Common myeloid progenitor, CD34-positive (primary cell): ENCODE results near the gene FBXL15.
A peak's percentile ranks its signal among the peaks of the same experiment; 100 is the strongest.

ENCODE experiments used
- CTCF ChIA-PET: fragments of 350-600 bp; sonication (Branson Sonifier 250); formaldehyde crosslinking; loops from one replicate; lab custom pipeline; 2021; ENCODE audit warnings: antibody characterized with exemption; lab: Charles Lee
- POLR2A ChIA-PET: fragments of 350-600 bp; sonication (Branson Sonifier 250); formaldehyde crosslinking; loops from one replicate; lab custom pipeline; 2021; ENCODE audit warnings: antibody characterized with exemption; lab: Charles Lee
- DNase-seq, 3 donors: peaks; one replicate each; pipeline versions ENCODE4 v3.0.0 to v3.0.0-alpha.2; 2013
- H3K27ac ChIP-seq, 2 experiments: 1 replicate in 1 of 2; 2 replicates in 1 of 2; pipeline ENCODE4 v1.7.0; 2013; ENCODE audit warnings: inconsistent platforms in 2 of 2, low read length in 2 of 2, mild to moderate bottlenecking in 2 of 2, low read depth in 1 of 2, moderate library complexity in 1 of 2; ENCODE audit not compliant: severe bottlenecking in 2 of 2, insufficient read depth in 1 of 2, poor library complexity in 1 of 2
- H3K27me3 ChIP-seq, 5 experiments: replicated peaks in 2 of 5; 1 replicate in 3 of 5; 2 replicates in 2 of 5; pipeline versions ENCODE4 v1.6.1 to v1.7.0; 2013; ENCODE audit warnings: low read length in 4 of 5, mild to moderate bottlenecking in 2 of 5, moderate library complexity in 2 of 5, inconsistent platforms in 1 of 5; ENCODE audit not compliant: insufficient read depth in 5 of 5, control insufficient read depth in 4 of 5
- H3K36me3 ChIP-seq, 4 experiments: 1 replicate in 2 of 4; 2 replicates in 2 of 4; pipeline versions ENCODE4 v1.6.1 to v1.7.0; 2013; ENCODE audit warnings: low read length in 3 of 4, control low read depth in 1 of 4, mild to moderate bottlenecking in 1 of 4; ENCODE audit not compliant: control insufficient read depth in 4 of 4, insufficient read depth in 4 of 4
- H3K4me1 ChIP-seq, 4 experiments: 1 replicate in 3 of 4; 2 replicates in 1 of 4; pipeline versions ENCODE4 v1.6.1 to v1.7.1; 2013; ENCODE audit warnings: low read length in 3 of 4, mild to moderate bottlenecking in 3 of 4, control low read depth in 1 of 4, inconsistent platforms in 1 of 4, moderate library complexity in 1 of 4; ENCODE audit not compliant: control insufficient read depth in 4 of 4, insufficient read depth in 4 of 4; ENCODE audit errors: control extremely low read depth in 1 of 4
- H3K4me3 ChIP-seq, 7 experiments: 1 replicate in 4 of 7; 2 replicates in 3 of 7; pipeline versions ENCODE4 v1.5.1 to v1.7.0; 2013; ENCODE audit warnings: mild to moderate bottlenecking in 7 of 7, low read length in 6 of 7, moderate library complexity in 6 of 7, inconsistent platforms in 2 of 7, low read depth in 2 of 7, control low read depth in 1 of 7; ENCODE audit not compliant: insufficient read depth in 4 of 7, control insufficient read depth in 1 of 7; ENCODE audit errors: extremely low read depth in 1 of 7
- H3K9me3 ChIP-seq, 5 experiments: 1 replicate in 4 of 5; 2 replicates in 1 of 5; pipeline versions ENCODE4 v1.6.1 to v1.7.1; 2013; ENCODE audit warnings: low read length in 4 of 5, mild to moderate bottlenecking in 2 of 5, inconsistent platforms in 1 of 5, low read depth in 1 of 5, moderate library complexity in 1 of 5; ENCODE audit not compliant: control insufficient read depth in 4 of 5, insufficient read depth in 2 of 5; ENCODE audit errors: control extremely low read depth in 1 of 5
- WGBS: methylation state at CpG from one replicate; pipeline ENCODE4 v1.1.5; 2013; ENCODE audit not compliant: insufficient coverage; 5-methylcytosine and 5-hydroxymethylcytosine counted together

Gene FBXL15

GRCh38 chr10:102450124-102450373 is 29.4 kb downstream of the FBXL15 start:
- peaks cover 6 to 33% (median 21%) of the 10 kb centered on the region in 4 experiments for H3K4me1 ChIP-seq
- POLR2A ChIA-PET, result interaction anchor here (0.8 to 1.8 kb wide), 8 partner anchors 10 to 134 kb away, joined by 3 to 12 read pairs (median 4); no protein-coding TSS in a partner anchor
- H3K4me3 ChIP-seq, result peak overlapping the region; percentile 75 to 98 (median 87)
- DNase-seq, result no peak
- CTCF ChIA-PET, result interaction anchor here (0.6 to 4.3 kb wide), 10 partner anchors 11 to 406 kb away, joined by 3 to 23 read pairs (median 5); partner anchors contain the start of gene FBXL15
- no peaks in the 10 kb centered on the region for H3K9me3 ChIP-seq
- peak overlapping the region; percentile 61 to 83 for H3K27ac ChIP-seq
- peaks cover 3 to 14% (median 10%) of the 10 kb centered on the region in 4 experiments for H3K36me3 ChIP-seq
- H3K27me3 ChIP-seq, result no peaks in the 10 kb centered on the region
- 0% methylated on average over 10 of the region's 11 CpGs for WGBS

GRCh38 chr10:102450374-102451104 is 29.9 kb downstream of the FBXL15 start:
- Histone ChIP-seq H3K9me3 (no peaks in the 10 kb centered on the region), H3K36me3 (peaks cover 6 to 19% (median 10%) of the 10 kb centered on the region in 4 experiments), H3K4me3 (peak overlapping the region; percentile 75 to 98 (median 87)), H3K4me1 (peaks cover 6 to 33% (median 21%) of the 10 kb centered on the region in 4 experiments), H3K27ac (peak overlapping the region; percentile 61 to 83), H3K27me3 (no peaks in the 10 kb centered on the region)
- CTCF ChIA-PET, result interaction anchor here (0.6 to 4.3 kb wide), 14 partner anchors 8 to 406 kb away, joined by 3 to 23 read pairs (median 5); partner anchors contain the start of gene FBXL15
- WGBS, result 0% methylated on average over 78 of the region's 104 CpGs
- POLR2A ChIA-PET, result interaction anchor here (0.8 to 1.8 kb wide), 10 partner anchors 10 to 134 kb away, joined by 3 to 12 read pairs (median 4); no protein-coding TSS in a partner anchor
- peak; percentile 88 to 94 (median 92) for DNase-seq

GRCh38 chr10:102451105-102451969 is 30.7 kb downstream of the FBXL15 start, which contains the start of gene C10orf95:
TSS of gene C10orf95 (minus strand) at chr10:102451543. CDS start at chr10:102451093, 450 bp downstream.
- peak within 1 kb of the TSS in 1 of 2 experiments; percentile 83 for H3K27ac ChIP-seq
- WGBS, result 29% methylated on average over 26 of the region's 28 CpGs
- H3K9me3 ChIP-seq, result no peaks in the 10 kb centered on the region
- no peak for DNase-seq
- ChIA-PET POLR2A (interaction anchor here (0.5 to 1.8 kb wide), 8 partner anchors 9 to 411 kb away, joined by 3 to 12 read pairs (median 3); no protein-coding TSS in a partner anchor), CTCF (interaction anchor here (0.9 to 4.3 kb wide), 13 partner anchors 9 to 146 kb away, joined by 3 to 23 read pairs (median 5); partner anchors contain the start of gene FBXL15)
- peak within 1 kb of the TSS; percentile 75 to 98 (median 87) for H3K4me3 ChIP-seq
- H3K36me3 ChIP-seq, result peaks cover 6 to 27% (median 13%) of the 10 kb centered on the region in 4 experiments
- no peaks in the 10 kb centered on the region for H3K27me3 ChIP-seq
- peaks cover 6 to 33% (median 21%) of the 10 kb centered on the region in 4 experiments for H3K4me1 ChIP-seq

GRCh38 chr10:102452672-102453340 is 32.2 kb downstream of the FBXL15 start:
- no peaks in the 10 kb centered on the region for H3K9me3 ChIP-seq
- H3K27me3 ChIP-seq, result no peaks in the 10 kb centered on the region
- H3K4me1 ChIP-seq, result peaks cover 6 to 33% (median 21%) of the 10 kb centered on the region in 4 experiments
- CTCF ChIA-PET, result interaction anchor here (0.6 to 2.0 kb wide), 6 partner anchors 10 to 49 kb away, joined by 3 to 8 read pairs (median 4); no protein-coding TSS in a partner anchor
- H3K36me3 ChIP-seq, result peaks cover 6 to 30% (median 16%) of the 10 kb centered on the region in 4 experiments
- WGBS, result 87% methylated on average over 3 of the region's 3 CpGs
- peak overlapping the region in 1 of 2 experiments; percentile 49 for H3K27ac ChIP-seq
- POLR2A ChIA-PET, result interaction anchor here (0.6 kb wide), 1 partner anchor 26 kb away, joined by 4 read pairs; no protein-coding TSS in a partner anchor
- no peak overlapping the region for H3K4me3 ChIP-seq
- peak in 2 of 3 donors; percentile 49 to 64 for DNase-seq

GRCh38 chr10:102453502-102453901 is 32.9 kb downstream of the FBXL15 start:
- H3K27ac ChIP-seq, result peak overlapping the region in 1 of 2 experiments; percentile 49
- WGBS, result 98% methylated on average over 4 of the region's 5 CpGs

More at GRCh38 chr10:102453502-102453901, 32.9 kb downstream of the FBXL15 start:
- Histone ChIP-seq H3K4me3 (no peak overlapping the region), H3K36me3 (peaks cover 6 to 30% (median 16%) of the 10 kb centered on the region in 4 experiments), H3K4me1 (peaks cover 6 to 33% (median 21%) of the 10 kb centered on the region in 4 experiments), H3K27me3 (no peaks in the 10 kb centered on the region), H3K9me3 (no peaks in the 10 kb centered on the region)
- no peak for DNase-seq
- ChIA-PET CTCF (interaction anchor here (1.2 to 1.3 kb wide), 2 partner anchors 20 to 40 kb away, joined by 3 to 4 read pairs; no protein-coding TSS in a partner anchor), POLR2A (interaction anchor here (0.6 kb wide), 1 partner anchor 26 kb away, joined by 4 read pairs; no protein-coding TSS in a partner anchor)
